ENCODE measurements around the gene MEF2D. TPM values are rescaled to one million over a fixed set of nuclear protein-coding genes. Genes with fewer than 3 reads are reported as not detected.

MEF2D gene
- total RNA-seq, 1 donor from 2014 or later, result 96.6 TPM

- DNase-seq (no peak), ATAC-seq (ENCODE audit: poor library complexity) (peak; percentile 33)
- intact Hi-C loops (cut with DNase I), result no loop called here
Measured at GRCh38 chr1:156463874-156464273, 36.7 kb downstream of the MEF2D start.

GRCh38 chr1:156462954-156463795 lies 37.4 kb downstream of the MEF2D start:
- DNase-seq, result no peak
- intact Hi-C loops (cut with DNase I), result no loop called here
- ATAC-seq (ENCODE audit: poor library complexity), result no peak

- ATAC-seq (ENCODE audit: poor library complexity) (no peak), DNase-seq (no peak)
- intact Hi-C loops (cut with DNase I), result no loop called here
Measured at GRCh38 chr1:156461781-156462647, 38.6 kb downstream of the MEF2D start.

GRCh38 chr1:156461109-156461508 lies 39.5 kb downstream of the MEF2D start:
- DNase-seq (no peak), ATAC-seq (ENCODE audit: poor library complexity) (no peak)
- intact Hi-C loops (cut with DNase I), result no loop called here

GRCh38 chr1:156460525-156460924 lies 40.0 kb downstream of the MEF2D start:
- intact Hi-C loops (cut with DNase I), result no loop called here
- ATAC-seq (ENCODE audit: poor library complexity), result no peak

GRCh38 chr1:156458181-156458503 lies 42.4 kb downstream of the MEF2D start:
- ATAC-seq (ENCODE audit: poor library complexity) (no peak), DNase-seq (no peak)
- intact Hi-C loops (cut with DNase I), result no loop called here

More at GRCh38 chr1:156460525-156460924, 40.0 kb downstream of the MEF2D start:
- no peak for DNase-seq

GRCh38 chr1:156456625-156457465 lies 43.7 kb downstream of the MEF2D start:
- ATAC-seq (ENCODE audit: poor library complexity) (peak; percentile 94), DNase-seq (peak; percentile 98)
- intact Hi-C loops (cut with DNase I), result loop anchor here (2.0 kb wide), 1 partner anchor 48 kb away; no protein-coding TSS in a partner anchor

GRCh38 chr1:156455362-156455761 lies 45.2 kb downstream of the MEF2D start:
- intact Hi-C loops (cut with DNase I), result no loop called here
- DNase-seq, result no peak

GRCh38 chr1:156452907-156453306 lies 47.7 kb downstream of the MEF2D start:
- DNase-seq (no peak), ATAC-seq (ENCODE audit: poor library complexity) (no peak)
- intact Hi-C loops (cut with DNase I), result no loop called here

More at GRCh38 chr1:156455362-156455761, 45.2 kb downstream of the MEF2D start:
- ATAC-seq (ENCODE audit: poor library complexity), result no peak

GRCh38 chr1:156451505-156452160 lies 48.9 kb downstream of the MEF2D start:
- no peak for DNase-seq
- intact Hi-C loops (cut with DNase I), result no loop called here
- ATAC-seq (ENCODE audit: poor library complexity), result no peak

- ATAC-seq (ENCODE audit: poor library complexity) (no peak), DNase-seq (no peak)
- intact Hi-C loops (cut with DNase I), result loop anchor here (5.0 kb wide), 1 partner anchor 159 kb away; no protein-coding TSS in a partner anchor
Measured at GRCh38 chr1:156448134-156448967, 52.2 kb downstream of the MEF2D start.

- intact Hi-C loops (cut with DNase I), result loop anchor here (2.0 to 5.0 kb wide), 2 partner anchors 61 to 161 kb away; no protein-coding TSS in a partner anchor
- DNase-seq (peak; percentile 88), ATAC-seq (ENCODE audit: poor library complexity) (peak; percentile 96)
Measured at GRCh38 chr1:156445789-156446263, 54.7 kb downstream of the MEF2D start.

- intact Hi-C loops (cut with DNase I), result loop anchor here (2.0 to 5.0 kb wide), 2 partner anchors 60 to 163 kb away; no protein-coding TSS in a partner anchor
- DNase-seq (no peak), ATAC-seq (ENCODE audit: poor library complexity) (no peak)
Measured at GRCh38 chr1:156444407-156445001, 56.1 kb downstream of the MEF2D start.

- ATAC-seq (ENCODE audit: poor library complexity) (no peak), DNase-seq (no peak)
- intact Hi-C loops (cut with DNase I), result no loop called here
Measured at GRCh38 chr1:156443286-156443685, 57.3 kb downstream of the MEF2D start.

GRCh38 chr1:156440654-156441437 lies 59.7 kb downstream of the MEF2D start:
- ATAC-seq (ENCODE audit: poor library complexity) (no peak), DNase-seq (no peak)
- intact Hi-C loops (cut with DNase I), result no loop called here

GRCh38 chr1:156439777-156440183 lies 60.8 kb downstream of the MEF2D start:
- ATAC-seq (ENCODE audit: poor library complexity) (no peak), DNase-seq (peak; percentile 37)
- intact Hi-C loops (cut with DNase I), result no loop called here
